Frontal cortex (tissue), 4 donors: Measurements from ENCODE around the gene CNGA4. TPM values are rescaled to one million over a fixed set of nuclear protein-coding genes. Genes with fewer than 3 reads are reported as not detected.
"Not testable (repeated sequence)": the region's sequence is repeated elsewhere in the genome, so short reads cannot be mapped to it uniquely, and the experiment has no call there.

Source experiments
- DNase-seq, 2 donors: peaks; one replicate each; pipeline ENCODE4 v3.0.0; 2012; ENCODE audit warnings: low spot score in 2 of 2
- FAIRE-seq: peaks from 2 replicates; lab custom pipeline; 2012; peaks lifted over from hg19 to GRCh38; lab: Jason Lieb, UNC
- total RNA-seq: library from RNA; depleted of rRNA; stranded (reverse); fragments of >200 nt; gene quantifications from one replicate; pipeline ENCODE4 v1.2.3, GENCODE V29; 2014
- donor health status: control.
- donor health status: control.
- donor health status: control.

The CNGA4 gene
- total RNA-seq, 1 donor from 2014 or later = 0.41 TPM

DNA sequence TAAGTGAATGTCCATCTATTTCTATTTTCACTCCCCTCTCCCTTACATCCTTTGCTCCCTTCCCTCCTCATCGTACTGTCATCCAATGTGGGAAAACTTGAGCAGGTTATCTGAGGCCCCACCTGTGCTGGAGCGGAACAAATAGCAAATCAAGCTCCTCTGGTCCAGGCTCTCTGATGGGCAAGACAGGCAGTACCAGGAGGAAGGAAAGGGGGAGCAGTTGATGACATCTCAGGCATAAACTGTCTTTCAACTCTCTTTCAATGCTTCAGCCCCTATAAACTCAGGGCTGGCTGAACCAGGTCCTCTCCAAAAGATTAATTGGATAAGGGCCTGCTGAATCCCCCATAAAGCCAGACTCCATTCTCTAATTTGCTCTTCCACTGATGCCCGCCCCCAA lies 19.3 kb downstream of the CNGA4 start:
- FAIRE-seq (no peak), DNase-seq (no peak)

DNA sequence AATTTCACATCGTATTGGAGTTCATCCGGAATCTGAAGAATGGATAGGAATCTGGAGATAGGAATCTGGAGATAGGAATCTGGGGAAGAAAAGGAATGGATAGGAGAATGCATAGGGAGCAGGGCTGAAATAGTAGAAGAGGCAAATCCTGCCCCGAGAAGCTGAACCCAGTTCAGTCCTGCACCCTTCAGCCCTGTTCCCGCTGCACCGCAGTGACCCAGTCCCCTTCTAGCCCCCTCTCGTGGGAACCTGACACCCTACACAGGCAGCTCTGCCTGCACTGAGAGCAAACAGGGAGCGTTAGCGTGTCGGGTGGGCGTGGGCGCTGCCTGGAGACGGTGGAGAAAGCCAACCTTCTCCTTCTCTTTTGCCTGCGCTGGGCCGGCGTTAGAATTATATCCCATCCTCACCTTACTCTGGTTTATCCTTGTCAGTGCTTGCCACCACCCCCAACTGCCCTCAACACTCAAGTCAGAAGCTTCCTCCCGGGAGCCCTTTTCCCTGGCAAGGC lies 19.7 kb downstream of the CNGA4 start:
- no peak for FAIRE-seq

DNA sequence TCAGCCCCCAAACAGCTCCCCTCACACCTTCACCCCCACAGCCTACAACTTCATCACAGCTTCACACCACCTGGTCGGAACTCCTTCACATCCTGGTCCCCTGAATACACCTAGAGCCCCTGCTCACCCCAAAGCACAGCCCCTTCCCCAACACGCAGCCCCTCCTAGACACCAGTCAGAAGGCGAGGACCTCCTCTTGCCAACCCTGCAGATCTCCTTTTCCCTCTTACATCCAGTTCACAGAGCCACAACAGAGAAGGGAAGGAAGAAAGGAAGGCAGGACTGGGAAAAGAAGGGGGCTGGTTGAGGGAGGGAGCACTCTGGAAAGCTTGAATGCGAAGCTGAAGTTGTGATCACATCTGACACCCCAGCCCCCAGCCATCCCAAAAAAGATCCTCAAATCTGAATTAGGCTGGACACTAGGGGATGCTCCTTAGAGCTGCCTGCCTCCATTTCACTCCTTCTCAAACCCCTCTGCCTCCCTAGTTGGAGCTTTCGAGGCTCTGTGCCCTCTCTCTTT lies 21.4 kb downstream of the CNGA4 start:
- DNase-seq = no peak
- no peak for FAIRE-seq

More for the DNA sequence above, 19.7 kb downstream of the CNGA4 start:
- no peak for DNase-seq

DNA sequence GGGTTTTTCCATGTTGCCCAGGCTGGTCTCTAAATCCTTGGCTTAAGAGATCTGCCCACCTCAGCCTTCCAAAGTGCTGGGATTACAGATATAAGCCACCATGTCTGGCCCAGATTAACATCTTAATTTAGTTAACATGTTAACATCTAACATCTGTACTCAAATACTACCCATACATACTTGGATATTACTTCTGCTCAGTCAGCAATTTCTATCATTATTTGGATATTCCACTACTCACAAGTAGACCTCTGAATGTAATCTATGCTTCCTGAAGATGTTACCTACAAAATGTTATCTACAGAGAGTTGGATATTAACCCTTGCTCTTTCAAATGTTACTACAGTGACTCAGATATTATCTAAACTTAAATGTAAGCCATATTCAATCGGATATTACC lies 24.8 kb downstream of the CNGA4 start:
- no peak for DNase-seq
- no peak for FAIRE-seq

DNA sequence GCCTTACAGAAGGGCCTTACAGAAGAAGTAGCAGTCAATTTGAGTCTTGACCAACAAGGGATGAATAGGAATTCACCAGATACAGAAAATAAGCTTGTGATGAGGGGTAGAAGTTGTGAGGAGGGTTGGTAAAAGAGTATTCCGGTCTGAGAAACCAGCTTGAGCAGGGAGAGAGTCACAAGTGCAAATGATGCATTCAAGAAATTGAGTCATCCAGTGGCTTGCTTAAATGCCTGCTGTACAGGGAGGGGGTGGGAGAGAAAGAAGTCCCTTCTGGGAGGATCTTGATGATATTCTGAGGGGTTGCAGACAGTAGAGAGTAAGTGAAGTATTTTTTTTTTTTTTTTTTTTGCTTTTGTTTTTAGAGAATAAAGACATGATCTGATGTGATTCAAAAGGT lies 29.9 kb downstream of the CNGA4 start:
- DNase-seq (no peak), FAIRE-seq (no peak)

DNA sequence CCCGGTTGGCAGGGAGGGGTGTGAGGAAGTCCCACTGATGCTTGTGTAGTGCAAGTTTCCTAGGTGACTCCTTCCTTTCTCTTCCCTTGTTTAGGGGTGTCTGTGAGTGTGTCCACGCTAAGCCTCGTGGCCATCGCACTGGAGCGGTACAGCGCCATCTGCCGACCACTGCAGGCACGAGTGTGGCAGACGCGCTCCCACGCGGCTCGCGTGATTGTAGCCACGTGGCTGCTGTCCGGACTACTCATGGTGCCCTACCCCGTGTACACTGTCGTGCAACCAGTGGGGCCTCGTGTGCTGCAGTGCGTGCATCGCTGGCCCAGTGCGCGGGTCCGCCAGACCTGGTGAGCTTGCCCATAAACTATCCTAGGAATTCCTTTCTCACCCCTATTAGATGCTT lies 31.1 kb downstream of the CNGA4 start:
- FAIRE-seq = no peak
- no peak for DNase-seq

DNA sequence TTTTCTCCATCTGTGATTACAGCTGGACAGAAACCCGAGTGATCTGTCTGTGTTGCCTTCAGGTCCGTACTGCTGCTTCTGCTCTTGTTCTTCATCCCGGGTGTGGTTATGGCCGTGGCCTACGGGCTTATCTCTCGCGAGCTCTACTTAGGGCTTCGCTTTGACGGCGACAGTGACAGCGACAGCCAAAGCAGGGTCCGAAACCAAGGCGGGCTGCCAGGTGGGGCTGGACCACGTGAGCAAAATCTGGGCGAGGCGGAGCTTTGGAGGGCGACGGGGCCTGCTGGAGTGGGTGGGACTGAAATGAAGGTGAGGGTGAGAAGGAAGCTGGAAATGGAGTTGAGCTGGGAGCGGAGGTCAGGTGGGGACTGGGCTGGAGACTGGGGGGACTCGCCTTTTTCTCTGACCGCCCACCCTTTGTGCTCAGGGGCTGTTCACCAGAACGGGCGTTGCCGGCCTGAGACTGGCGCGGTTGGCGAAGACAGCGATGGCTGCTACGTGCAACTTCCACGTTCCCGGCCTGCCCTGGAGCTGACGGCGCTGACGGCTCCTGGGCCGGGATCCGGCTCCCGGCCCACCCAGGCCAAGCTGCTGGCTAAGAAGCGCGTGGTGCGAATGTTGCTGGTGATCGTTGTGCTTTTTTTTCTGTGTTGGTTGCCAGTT lies 31.8 kb downstream of the CNGA4 start:
- FAIRE-seq = no peak
- DNase-seq = no peak

DNA sequence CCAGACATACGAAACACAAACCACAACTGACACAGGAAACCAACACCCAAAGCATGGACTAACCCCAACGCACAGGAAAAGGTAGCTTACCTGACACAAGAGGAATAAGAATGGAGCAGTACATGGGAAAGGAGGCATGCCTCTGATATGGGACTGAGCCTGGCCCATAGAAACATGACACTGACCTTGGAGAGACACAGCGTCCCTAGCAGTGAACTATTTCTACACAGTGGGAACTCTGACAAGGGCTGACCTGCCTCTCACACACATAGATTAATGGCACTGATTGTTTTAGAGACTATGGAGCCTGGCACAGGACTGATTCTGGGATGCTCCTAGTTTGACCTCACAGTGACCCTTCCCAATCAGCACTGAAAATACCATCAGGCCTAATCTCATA lies 32.7 kb downstream of the CNGA4 start:
- no peak for FAIRE-seq
- no peak for DNase-seq

DNA sequence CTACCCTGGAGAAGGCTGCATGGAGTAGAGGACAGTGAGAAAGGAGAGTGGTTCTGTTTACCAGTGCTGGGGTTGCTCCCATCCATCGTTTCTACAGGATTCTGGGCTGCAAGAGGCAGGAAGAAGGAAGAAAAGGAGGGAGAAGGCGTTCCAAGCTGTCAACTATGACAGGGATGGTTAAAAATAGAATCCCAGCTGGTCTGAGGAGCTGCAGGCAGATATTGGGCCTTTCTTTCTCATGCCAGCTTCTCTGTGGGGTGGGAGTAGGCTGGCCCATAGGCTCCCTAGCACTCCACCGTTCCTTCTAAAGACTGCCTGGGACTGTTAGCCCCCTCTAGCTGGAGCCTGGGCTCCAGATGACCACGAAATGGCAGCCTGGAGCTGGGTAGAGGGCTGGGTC lies 34.3 kb downstream of the CNGA4 start:
- FAIRE-seq = no peak
- DNase-seq = no peak

DNA sequence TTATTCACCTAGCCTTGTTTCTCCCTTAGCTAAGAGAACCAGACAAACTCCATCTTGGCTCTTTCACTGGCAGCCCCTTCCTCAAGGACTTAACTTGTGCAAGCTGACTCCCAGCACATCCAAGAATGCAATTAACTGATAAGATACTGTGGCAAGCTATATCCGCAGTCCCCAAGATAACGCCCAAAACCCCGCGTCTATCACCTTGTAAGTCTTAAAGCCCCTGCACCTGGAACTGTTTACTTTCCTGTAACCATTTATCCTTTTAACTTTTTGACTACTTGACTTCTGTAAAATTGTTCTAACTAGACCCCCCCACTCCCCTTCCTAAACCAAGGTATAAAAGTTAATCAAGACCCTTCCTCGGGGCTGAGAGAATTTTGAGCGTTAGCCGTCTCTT lies 41.9 kb downstream of the CNGA4 start:
- not testable (repeated sequence) for DNase-seq, FAIRE-seq

DNA sequence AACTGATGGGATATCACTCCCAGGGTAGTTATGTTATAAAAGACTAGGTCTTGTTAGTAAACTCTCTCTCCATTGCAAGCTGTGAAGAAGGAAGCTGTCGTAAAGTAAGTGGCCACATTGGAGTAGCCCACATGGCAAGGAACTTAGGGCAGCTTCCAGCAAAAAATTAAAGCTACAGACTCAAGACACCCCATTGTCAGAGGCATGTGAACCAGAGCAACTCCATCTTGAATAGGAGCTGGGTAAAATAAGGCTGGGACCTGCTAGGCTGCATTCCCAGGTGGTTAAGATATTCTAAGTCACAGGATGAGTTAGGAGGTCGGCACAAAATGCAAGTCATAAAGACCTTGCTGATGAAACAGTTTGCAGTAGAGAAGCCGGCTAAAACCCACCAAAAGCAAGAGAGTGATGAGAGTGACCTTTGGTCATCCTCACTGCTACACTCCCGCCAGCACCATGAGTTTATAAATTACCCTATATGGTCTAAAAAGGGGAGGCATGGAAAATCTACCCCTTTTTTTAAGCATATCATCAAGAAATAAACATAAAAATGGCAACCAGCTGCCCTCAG lies 44.6 kb downstream of the CNGA4 start:
- DNase-seq (no peak), FAIRE-seq (no peak)

DNA sequence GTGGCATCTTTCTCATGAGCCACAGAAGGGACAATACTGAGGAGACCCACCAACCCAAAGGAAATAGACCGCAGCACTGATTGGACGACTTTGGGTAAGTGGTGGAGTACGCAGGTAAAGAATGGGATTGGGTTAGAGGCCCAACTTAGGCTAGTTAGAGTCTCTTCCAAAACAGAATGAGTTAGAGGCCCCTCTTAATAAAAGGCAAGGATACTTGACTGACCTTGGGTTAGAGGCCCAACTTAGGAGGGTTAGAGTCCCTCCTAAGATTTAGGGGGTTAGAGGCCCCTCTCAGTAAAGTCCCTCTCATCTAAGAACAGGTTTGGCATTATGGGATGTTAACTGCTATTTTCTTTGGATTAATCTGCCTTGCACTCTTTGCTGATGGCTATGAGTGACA lies 45.4 kb downstream of the CNGA4 start:
- FAIRE-seq = no peak

DNA sequence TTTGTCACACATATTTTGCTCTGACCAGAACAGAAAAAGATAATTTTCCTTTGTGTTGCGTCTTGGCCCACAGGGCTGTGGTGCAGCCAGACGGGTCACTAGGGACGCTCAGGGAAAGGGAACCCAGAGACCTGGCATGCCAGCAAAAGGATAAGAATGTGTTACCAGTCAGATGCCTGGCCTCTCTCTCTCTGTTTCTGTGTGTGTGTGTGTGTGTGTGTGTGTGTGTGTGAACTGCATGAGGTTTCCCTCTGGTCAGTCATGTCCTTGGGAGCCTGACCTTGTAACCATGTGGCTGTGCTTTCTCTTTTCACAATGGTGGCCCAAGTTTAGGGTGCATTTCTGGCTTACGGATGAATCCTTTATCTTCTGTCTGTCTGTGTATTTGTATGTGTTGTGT lies 46.1 kb downstream of the CNGA4 start:
- DNase-seq = no peak
- no peak for FAIRE-seq

More for the DNA sequence above, 45.4 kb downstream of the CNGA4 start:
- no peak for DNase-seq

Other genes starting within 250 kb of the CNGA4 start
- under 0.01 TPM for gene OR56A4, start 232.1 kb upstream of the CNGA4 start, total RNA-seq
- under 0.01 TPM for gene OR56A1, start 208.3 kb upstream of the CNGA4 start, total RNA-seq
- not detected for gene OR56B4, start 131.4 kb upstream of the CNGA4 start, total RNA-seq
- gene OR52B2, start 68.8 kb upstream of the CNGA4 start, total RNA-seq = not detected
- gene OR52W1, start 39.9 kb upstream of the CNGA4 start, total RNA-seq = not detected
- not detected for gene C11orf42, start 33.5 kb upstream of the CNGA4 start, total RNA-seq
- 19.6 TPM for gene FHIP1B, start 4.5 kb upstream of the CNGA4 start, total RNA-seq
- gene CCKBR, start 20.7 kb downstream of the CNGA4 start, total RNA-seq = 5.7 TPM
- 7.3 TPM for gene CAVIN3, start 81.4 kb downstream of the CNGA4 start, total RNA-seq
- 10.2 TPM for gene SMPD1, start 151.4 kb downstream of the CNGA4 start, total RNA-seq
- gene APBB1, start 180.0 kb downstream of the CNGA4 start, total RNA-seq = 293 TPM
- 0.82 TPM for gene HPX, start 201.9 kb downstream of the CNGA4 start, total RNA-seq
- gene TRIM3, start 234.9 kb downstream of the CNGA4 start, total RNA-seq = 40.4 TPM
- gene ARFIP2, start 242.2 kb downstream of the CNGA4 start, total RNA-seq = 25.3 TPM
- gene TIMM10B, start 242.4 kb downstream of the CNGA4 start, total RNA-seq = 21.2 TPM